ENCODE data around the gene GNG3. TPM values are rescaled to one million over a fixed set of nuclear protein-coding genes. Genes with fewer than 3 reads are reported as not detected.

GNG3 gene
- total and polyA plus RNA-seq, 2 of the 4 experiments (the other 2 are of a cell fraction): not detected

- no peak for TF ChIP-seq BHLHE40 (IDR thresholded peaks at IDR 0.05; ENCODE audit: low read depth, low read length)
- no peak for TF ChIP-seq CHD1 (IDR thresholded peaks at IDR 0.05; ENCODE audit: low read depth, low read length)
- peaks cover 13% of the 10 kb centered on the region for H3K36me3 ChIP-seq (ENCODE audit: control insufficient read depth, insufficient read depth, low read length)
- BruUV-seq (replicated peaks): no TSS peak
- no peak overlapping the region for H3K14ac ChIP-seq (replicated peaks; ENCODE audit: low read depth, low read length)
- H3K56ac ChIP-seq (ENCODE audit: extremely low read depth, insufficient read depth, low read length): no peak overlapping the region
- H3K79me1 ChIP-seq (ENCODE audit: low read depth in 1 of 2, low read length in 2 of 2): peaks cover 20 to 41% of the 10 kb centered on the region in 2 experiments
- H3K4me2 ChIP-seq (ENCODE audit: low read depth, low read length): no peak overlapping the region
- no peak overlapping the region for H2BK5ac ChIP-seq (ENCODE audit: low read depth, low read length, poor library complexity, severe bottlenecking)
- ATAC-seq (ENCODE audit: low read depth): no peak
- H4K5ac ChIP-seq (ENCODE audit: low read depth, low read length): no peak overlapping the region
- no peak overlapping the region for H3K9ac ChIP-seq (ENCODE audit: low read depth, low read length)
- no peak overlapping the region for H2BK15ac ChIP-seq (ENCODE audit: low read depth, low read length)
- H3K27ac ChIP-seq (ENCODE audit: insufficient read depth, low read length): no peak overlapping the region
- H3K9me3 ChIP-seq (ENCODE audit: control insufficient read depth, insufficient read depth, low read length): no peaks in the 10 kb centered on the region
- no peak overlapping the region for H4K8ac ChIP-seq (ENCODE audit: low read depth in 2 of 2, low read length in 2 of 2)
- no peak overlapping the region for H3K4ac ChIP-seq (ENCODE audit: low read depth, low read length)
- H2BK20ac ChIP-seq (ENCODE audit: low read depth, low read length): no peak overlapping the region
- no peak overlapping the region for H2AFZ ChIP-seq (replicated peaks; ENCODE audit: low read length, poor library complexity)
- no peak overlapping the region for H2AK5ac ChIP-seq (ENCODE audit: low read depth, low read length)
- POLR2A ChIA-PET (ENCODE audit: unreplicated experiment): no interaction called here
- H3K4me3 ChIP-seq (ENCODE audit: insufficient read depth, low read depth, low read length): no peak overlapping the region
- intact Hi-C loops (cut with micrococcal nuclease) (no loop called here), in situ Hi-C loops (cut with MboI; ENCODE audit: low sequenced_read_pairs) (no loop called here), dilution Hi-C loops (cut with HindIII; ENCODE audit: low sequenced_read_pairs, unreplicated experiment) (no loop called here)
- no peaks in the 10 kb centered on the region for H3K27me3 ChIP-seq (ENCODE audit: control insufficient read depth, insufficient read depth, low read length)
- H3K23ac ChIP-seq (ENCODE audit: low read depth, low read length): no peak overlapping the region
- H2AK9ac ChIP-seq (replicated peaks; ENCODE audit: low read depth, low read length, poor library complexity): no peak overlapping the region
- no peak for DNase-seq
- no peaks in the 10 kb centered on the region for H3K4me1 ChIP-seq (ENCODE audit: control insufficient read depth, insufficient read depth, low read length)
- H4K20me1 ChIP-seq (ENCODE audit: insufficient read depth, low read length): no peaks in the 10 kb centered on the region
- WGBS, 2 experiments (ENCODE audit: extremely low coverage in 2 of 2, insufficient read length in 1 of 2): 94% methylated on average over 3 of the region's 14 CpGs; no CpG with 5 or more reads in 1 of the 2 experiments
- no peak overlapping the region for H3K18ac ChIP-seq (ENCODE audit: low read depth, low read length)
- no peak overlapping the region for H2BK120ac ChIP-seq (ENCODE audit: low read depth, low read length)
- CTCF ChIA-PET: no interaction called here
- peaks cover 3% of the 10 kb centered on the region; the same call in 1 of the 2 replicates for H3K9me1 ChIP-seq (ENCODE audit: insufficient read depth, low read length)
- no peak overlapping the region for H4K91ac ChIP-seq (ENCODE audit: insufficient read depth, low read depth, low read length)
These were observed 44.8 kb downstream of the GNG3 start for GRCh38 chr11:62752177-62752785.

Data from IMR-90 (cell line).